ENCODE results near the gene ZNF90.
"Not testable (repeated sequence)": the region's sequence is repeated elsewhere in the genome, so short reads cannot be mapped to it uniquely, and the experiment has no call there.

Gene ZNF90

GRCh38 chr19:20077791-20078463 is at the start of gene ZNF90:
Gene ZNF90, plus strand, starts transcription at chr19:20078000. Its CDS starts 133 bp downstream, at chr19:20078133.
- DNase-seq = peak; percentile 84

- no peak for DNase-seq
These were observed 49.2 kb upstream of the ZNF90 start for GRCh38 chr19:20028611-20029010.

GRCh38 chr19:20035935-20036334 is 41.9 kb upstream of the ZNF90 start:
- no peak for DNase-seq

DNA sequence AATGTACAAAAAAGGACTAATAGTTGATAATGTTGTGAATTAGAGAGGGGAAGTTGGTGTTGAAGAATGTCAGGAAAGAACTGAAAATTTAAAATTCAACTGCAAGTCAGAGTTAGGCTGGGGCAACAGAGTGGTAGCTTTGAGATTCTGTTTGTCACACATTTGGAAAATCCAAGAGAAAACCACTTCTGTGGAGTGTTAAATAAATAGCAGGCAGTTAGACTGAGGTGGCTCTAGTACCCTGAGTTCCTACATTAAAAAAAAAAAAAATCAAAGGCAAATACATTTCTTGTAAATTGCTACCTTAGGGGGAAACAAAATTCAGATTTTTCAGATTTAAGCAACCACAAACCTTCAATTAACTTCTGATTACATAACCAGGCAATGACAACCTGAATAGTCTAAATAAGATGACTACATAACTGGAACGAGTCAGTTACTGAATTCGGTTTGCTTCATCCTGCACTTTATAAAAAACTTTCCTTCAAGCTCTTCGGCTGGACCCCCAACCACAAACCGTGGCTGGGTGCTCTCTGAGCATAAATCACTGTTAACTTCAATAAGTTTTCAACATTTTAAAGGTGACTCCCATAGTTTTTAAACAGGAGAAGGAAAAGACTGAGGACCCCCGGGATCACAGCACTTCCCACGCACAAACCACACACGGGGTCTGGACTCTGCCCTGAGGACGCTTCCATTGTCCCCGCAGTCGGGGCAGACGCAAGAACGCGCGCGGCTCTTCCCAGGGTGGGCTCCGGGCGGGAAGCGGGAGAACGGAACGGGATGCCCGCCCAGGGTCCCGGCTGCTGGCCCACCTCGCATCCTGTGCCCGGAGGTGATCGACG is 39.2 kb upstream of the ZNF90 start:
- DNase-seq = peak; percentile 50

- DNase-seq = peak; percentile 91
These were observed 38.5 kb upstream of the ZNF90 start, which contains the start of gene ZNF682 for GRCh38 chr19:20039203-20039723. Gene ZNF682, minus strand, starts transcription at chr19:20039505. Its CDS starts 160 bp downstream, at chr19:20039345.

DNA sequence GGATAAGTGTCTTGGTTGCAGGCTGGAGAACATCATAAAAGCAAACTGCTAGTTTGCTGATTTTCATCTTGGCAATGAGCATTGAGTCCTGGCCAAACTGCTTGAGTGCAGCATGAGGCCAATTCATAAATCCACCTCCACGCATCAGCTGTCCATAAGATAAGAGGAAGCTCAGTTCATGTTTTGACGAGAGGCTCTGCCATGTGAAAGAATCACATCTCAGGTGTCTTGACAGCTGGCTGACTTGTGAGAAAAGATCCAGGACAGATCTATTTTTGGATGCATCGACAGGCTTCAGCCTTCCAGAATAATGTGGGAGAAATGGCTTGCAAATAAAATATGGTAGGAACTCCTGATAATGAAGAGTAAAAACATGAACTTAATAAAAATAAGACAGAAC is 33.1 kb upstream of the ZNF90 start:
- DNase-seq = no peak

GRCh38 chr19:20045742-20046141 is 32.1 kb upstream of the ZNF90 start:
- DNase-seq = not testable (repeated sequence)

- peak; percentile 95 for DNase-seq
These were observed 25.7 kb upstream of the ZNF90 start for GRCh38 chr19:20051841-20052768.

DNA sequence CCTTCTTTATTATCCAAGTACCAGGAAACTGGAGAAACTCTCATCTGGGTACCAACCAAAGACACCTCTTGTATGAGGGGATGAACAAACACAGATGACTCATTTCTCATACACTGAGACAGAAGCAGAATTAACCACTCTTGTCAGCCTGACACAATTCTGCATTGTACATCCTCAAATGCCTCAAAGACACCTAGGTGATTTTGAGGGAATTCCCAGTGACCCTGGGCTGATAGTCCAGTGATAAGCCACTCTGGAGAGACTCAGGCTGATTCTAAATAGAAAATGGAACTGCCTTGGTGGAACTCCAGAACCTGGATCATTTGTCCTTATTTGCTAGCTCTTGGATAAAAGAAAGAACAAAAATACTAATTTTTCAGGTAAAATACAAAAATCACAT is 19.1 kb upstream of the ZNF90 start:
- not testable (repeated sequence) for DNase-seq

GRCh38 chr19:20060282-20060681 is 17.5 kb upstream of the ZNF90 start:
- no peak for DNase-seq

DNA sequence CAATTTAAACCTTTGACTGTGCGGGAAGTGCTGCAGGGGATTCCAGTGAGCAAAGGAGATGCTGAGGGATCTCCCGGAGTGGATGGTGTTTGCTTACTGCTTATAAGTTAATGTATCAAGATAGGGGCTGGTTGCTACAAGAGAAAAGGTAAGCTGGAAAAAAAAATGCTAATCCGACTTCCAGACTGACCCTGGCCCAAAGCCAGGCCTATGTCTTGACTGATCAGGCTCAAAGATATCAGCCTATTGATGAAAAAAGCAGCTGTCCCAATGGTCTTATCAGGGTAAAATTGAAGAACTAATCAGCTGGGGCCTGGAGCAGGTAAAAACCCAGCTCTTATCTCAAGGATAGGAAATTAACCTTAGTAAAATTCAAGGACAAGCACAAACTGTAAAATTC is 10.9 kb upstream of the ZNF90 start:
- DNase-seq = no peak

DNA sequence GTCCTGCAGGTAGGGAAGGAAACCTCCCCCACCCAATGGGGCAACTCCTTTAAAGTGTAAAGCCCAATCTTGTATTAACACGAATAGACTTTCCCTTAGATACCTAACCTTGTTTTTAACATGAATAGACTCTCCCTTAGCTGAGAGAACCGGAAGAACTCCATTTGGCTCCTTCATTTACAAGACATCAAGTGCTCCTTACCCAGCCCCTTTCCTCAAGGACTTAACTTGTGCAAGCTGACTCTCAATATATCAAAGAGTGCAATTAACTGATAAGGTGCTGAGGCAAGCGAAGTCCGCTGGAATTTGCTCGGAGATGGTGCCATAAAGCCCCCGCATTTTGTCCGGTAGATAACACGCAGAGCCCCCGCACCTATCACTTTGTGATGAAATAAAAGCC is 9.9 kb upstream of the ZNF90 start:
- DNase-seq = no peak

- not testable (repeated sequence) for DNase-seq
These were observed 9.2 kb upstream of the ZNF90 start for GRCh38 chr19:20068559-20068958.

- no peak for DNase-seq
These were observed 7.1 kb upstream of the ZNF90 start for GRCh38 chr19:20070691-20071090.

DNA sequence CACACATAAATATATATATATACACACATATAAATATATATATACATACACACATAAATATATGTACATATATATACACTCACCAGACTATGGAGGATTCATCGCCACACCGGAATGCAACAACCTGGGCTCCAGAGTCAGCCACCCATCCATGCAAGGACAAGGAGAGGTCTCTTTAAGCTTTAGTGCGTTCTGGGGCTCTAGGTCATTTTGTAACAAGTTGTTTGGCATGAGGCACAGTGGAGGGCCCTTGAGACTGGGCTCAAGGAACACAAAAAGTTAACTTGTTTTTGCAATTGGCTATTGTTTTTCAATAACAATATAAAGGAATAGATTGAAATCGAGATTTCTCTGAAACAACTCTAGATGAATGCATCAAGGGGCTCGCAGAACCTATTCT is 4.9 kb upstream of the ZNF90 start:
- DNase-seq = no peak

GRCh38 chr19:20078581-20079031 is 806 bp downstream of the ZNF90 start:
- peak; percentile 1 for DNase-seq

DNA sequence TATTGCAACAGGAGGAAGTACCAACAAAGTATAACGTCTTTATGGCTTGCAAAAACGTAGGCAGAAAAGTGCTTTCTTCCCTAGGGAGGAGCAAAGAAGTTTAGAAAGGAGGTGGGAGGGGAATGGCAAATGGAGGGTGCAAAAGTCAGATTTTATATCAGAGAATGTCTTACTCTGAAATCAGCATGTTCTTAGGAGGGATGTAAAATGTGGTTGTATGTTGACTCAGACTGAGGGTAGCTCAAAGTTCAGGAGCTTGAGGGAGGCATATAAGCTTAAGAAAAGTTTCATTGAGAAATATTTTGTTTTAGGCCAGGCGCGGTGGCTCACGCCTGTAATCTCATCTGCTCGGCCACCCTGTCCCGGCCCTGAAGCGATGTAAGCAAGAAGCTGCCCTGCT is 1.7 kb downstream of the ZNF90 start:
- DNase-seq = no peak

- no peak for DNase-seq
These were observed 2.9 kb downstream of the ZNF90 start for GRCh38 chr19:20080656-20081055.

- peak; percentile 3 for DNase-seq
These were observed 4.5 kb downstream of the ZNF90 start for GRCh38 chr19:20082232-20082833.

GRCh38 chr19:20082876-20083275 is 5.1 kb downstream of the ZNF90 start:
- not testable (repeated sequence) for DNase-seq

GRCh38 chr19:20102097-20102496 is 24.3 kb downstream of the ZNF90 start:
- DNase-seq = no peak

GRCh38 chr19:20103091-20103740 is 25.4 kb downstream of the ZNF90 start:
- no peak for DNase-seq
